ENCODE measurements around the gene TMEM179.

Gene TMEM179

GRCh38 chr14:104551851-104552737 lies 52.5 kb downstream of the TMEM179 start:
- Histone ChIP-seq H3F3A (ENCODE audit: control insufficient read depth, insufficient read depth) (no peaks in the 10 kb centered on the region), H3K9me2 (replicated peaks; ENCODE audit: control insufficient read depth, low read length) (no peaks in the 10 kb centered on the region), H4K20me1 (ENCODE audit: control insufficient read depth, insufficient read depth, low read depth, low read length) (no peaks in the 10 kb centered on the region), H3K9me3 (ENCODE audit: control insufficient read depth, insufficient read depth, low read length) (no peaks in the 10 kb centered on the region), H3K4me2 (ENCODE audit: low read length) (no peak overlapping the region), H3K4me3 (ENCODE audit: low read length) (no peak overlapping the region), H3K36me3 (ENCODE audit: control insufficient read depth, low read length) (no peaks in the 10 kb centered on the region), H3K27ac (ENCODE audit: low read depth, low read length) (no peak overlapping the region), H3K79me2 (ENCODE audit: control insufficient read depth, low read length) (no peaks in the 10 kb centered on the region), H3K27me3 (ENCODE audit: control insufficient read depth, low read length) (no peaks in the 10 kb centered on the region), H3K4me1 (ENCODE audit: control insufficient read depth, low read length) (no peaks in the 10 kb centered on the region)
- no peak for TF ChIP-seq EZH2phosphoT487 (IDR thresholded peaks at IDR 0.05; ENCODE audit: borderline replicate concordance, low read length)
- TF ChIP-seq CTCF (IDR thresholded peaks at IDR 0.05; ENCODE audit: low read depth, low read length, poor library complexity, severe bottlenecking): no peak

- no peaks in the 10 kb centered on the region for H3K36me3 ChIP-seq (ENCODE audit: control insufficient read depth, low read length)
- TF ChIP-seq CTCF (IDR thresholded peaks at IDR 0.05; ENCODE audit: low read depth, low read length, poor library complexity, severe bottlenecking) (no peak), EZH2phosphoT487 (IDR thresholded peaks at IDR 0.05; ENCODE audit: borderline replicate concordance, low read length) (no peak)
- H3K9me2 ChIP-seq (replicated peaks; ENCODE audit: control insufficient read depth, low read length): no peaks in the 10 kb centered on the region
- no peak overlapping the region for H3K4me3 ChIP-seq (ENCODE audit: low read length)
- H3K4me1 ChIP-seq (ENCODE audit: control insufficient read depth, low read length): no peaks in the 10 kb centered on the region
- no peaks in the 10 kb centered on the region for H3K9me3 ChIP-seq (ENCODE audit: control insufficient read depth, insufficient read depth, low read length)
- H4K20me1 ChIP-seq (ENCODE audit: control insufficient read depth, insufficient read depth, low read depth, low read length): no peaks in the 10 kb centered on the region
- no peak overlapping the region for H3K27ac ChIP-seq (ENCODE audit: low read depth, low read length)
- H3K4me2 ChIP-seq (ENCODE audit: low read length): no peak overlapping the region
- no peaks in the 10 kb centered on the region for H3K79me2 ChIP-seq (ENCODE audit: control insufficient read depth, low read length)
- H3F3A ChIP-seq (ENCODE audit: control insufficient read depth, insufficient read depth): no peaks in the 10 kb centered on the region
- H3K27me3 ChIP-seq (ENCODE audit: control insufficient read depth, low read length): no peaks in the 10 kb centered on the region
These were observed 53.5 kb downstream of the TMEM179 start for GRCh38 chr14:104550861-104551728.

GRCh38 chr14:104550340-104550860 lies 54.2 kb downstream of the TMEM179 start:
- no peak for TF ChIP-seq EZH2phosphoT487 (IDR thresholded peaks at IDR 0.05; ENCODE audit: borderline replicate concordance, low read length)
- no peak for TF ChIP-seq CTCF (IDR thresholded peaks at IDR 0.05; ENCODE audit: low read depth, low read length, poor library complexity, severe bottlenecking)
- H3K27ac ChIP-seq (ENCODE audit: low read depth, low read length): no peak overlapping the region
- H3K36me3 ChIP-seq (ENCODE audit: control insufficient read depth, low read length): no peaks in the 10 kb centered on the region
- no peaks in the 10 kb centered on the region for H3K79me2 ChIP-seq (ENCODE audit: control insufficient read depth, low read length)
- no peaks in the 10 kb centered on the region for H3K9me3 ChIP-seq (ENCODE audit: control insufficient read depth, insufficient read depth, low read length)
- H3K4me3 ChIP-seq (ENCODE audit: low read length): no peak overlapping the region
- no peaks in the 10 kb centered on the region for H3K27me3 ChIP-seq (ENCODE audit: control insufficient read depth, low read length)
- no peak overlapping the region for H3K4me2 ChIP-seq (ENCODE audit: low read length)
- H3K4me1 ChIP-seq (ENCODE audit: control insufficient read depth, low read length): no peaks in the 10 kb centered on the region
- no peaks in the 10 kb centered on the region for H4K20me1 ChIP-seq (ENCODE audit: control insufficient read depth, insufficient read depth, low read depth, low read length)
- no peaks in the 10 kb centered on the region for H3K9me2 ChIP-seq (replicated peaks; ENCODE audit: control insufficient read depth, low read length)
- no peaks in the 10 kb centered on the region for H3F3A ChIP-seq (ENCODE audit: control insufficient read depth, insufficient read depth)

Data from DOHH2 (cell line).